Right cardiac atrium (tissue), 5 donors: Measurements from ENCODE around the gene PACS2. TPM values are rescaled to one million over a fixed set of nuclear protein-coding genes. Genes with fewer than 3 reads are reported as not detected.

Experiments used
- ATAC-seq, 2 donors: fragments of 200-7000 bp; cut with Tn5 transposase; one replicate each; pipeline versions ENCODE4 v1.8.0 to v1.9.1; 2020; ENCODE audit warnings: moderate library complexity in 2 of 2, mild to moderate bottlenecking in 1 of 2
- DNase-seq, 3 donors: peaks; one replicate each; pipeline ENCODE4 v3.0.0-alpha.2; 2020
- H3K27ac ChIP-seq: one replicate; pipeline ENCODE4 v1.5.1; 2013; ENCODE audit warnings: mild to moderate bottlenecking, low read length, control low read depth, moderate library complexity
- H3K27me3 ChIP-seq: one replicate; pipeline ENCODE4 v1.6.1; 2013; ENCODE audit not compliant: control insufficient read depth, insufficient read depth
- H3K4me1 ChIP-seq: one replicate; pipeline ENCODE4 v1.6.1; 2013; ENCODE audit warnings: low read length; ENCODE audit not compliant: control insufficient read depth, insufficient read depth
- H3K4me3 ChIP-seq: one replicate; pipeline ENCODE4 v1.5.1; 2013; ENCODE audit warnings: low read length, control low read depth
- H3K9me3 ChIP-seq: one replicate; pipeline ENCODE4 v1.6.1; 2013; ENCODE audit warnings: low read length; ENCODE audit not compliant: control insufficient read depth
- WGBS: extraction: QIAGEN DNeasy Blood & Tissue Kit; methylation state at CpG from one replicate; pipeline ENCODE4 v1.1.7; 2013; 5-methylcytosine and 5-hydroxymethylcytosine counted together
- intact Hi-C, 4 donors: fragments of 100-400 bp; cut with DNase I; formaldehyde crosslinking; loops; one replicate each; pipeline versions ENCODE4 v1.11.0 to v1.14.0; 2022 to 2023
- polyA plus RNA-seq: library from polyadenylated mRNA; stranded (reverse); fragments of 200-250 nt; gene quantifications from one replicate; pipeline ENCODE4 v1.2.3, GENCODE V29; 2013
- total RNA-seq, 4 donors: library from RNA; stranded (reverse); fragmentation: NEBNext Ultra II Directional; extraction: Animal tissue kit (Norgen Biotek cat#: 25700); gene quantifications; one replicate each; pipeline ENCODE4 v1.2.1, GENCODE V29; 2021
- donor health status: healthy with polysubstance abuse.
- donor health status: DM: no; HTN: yes; CAD: no.
- donor health status: DM: no; HTN: no; CAD: no.
- donor health status: DM: no; HTN: yes; CAD: no; lungs with severe emphysema.
- donor health status: DM: yes; HTN: yes; CAD: no.

The PACS2 gene
- total and polyA plus RNA-seq, 5 donors = 50.6 to 67.0 (median 63.0) TPM

GRCh38 chr14:105430042-105430441, 115.5 kb downstream of the PACS2 start:
- Histone ChIP-seq H3K27me3 (no peaks in the 10 kb centered on the region), H3K27ac (peak overlapping the region; percentile 48), H3K9me3 (no peaks in the 10 kb centered on the region), H3K4me1 (peaks cover 10% of the 10 kb centered on the region), H3K4me3 (no peak overlapping the region)
- DNase-seq (no peak), ATAC-seq (peak in 1 of 2 donors; percentile 36)
- intact Hi-C loops = no loop called here
- WGBS = 85% methylated on average over 6 of the region's 6 CpGs

- 63% methylated on average over 9 of the region's 9 CpGs for WGBS
- Histone ChIP-seq H3K27me3 (no peaks in the 10 kb centered on the region), H3K27ac (no peak overlapping the region), H3K9me3 (no peaks in the 10 kb centered on the region), H3K4me1 (peaks cover 10% of the 10 kb centered on the region), H3K4me3 (no peak overlapping the region)
- intact Hi-C loops = no loop called here
- ATAC-seq (no peak), DNase-seq (peak in 1 of 3 donors; percentile 41)
These were observed 116.0 kb downstream of the PACS2 start for GRCh38 chr14:105430565-105430964.

- Histone ChIP-seq H3K27me3 (no peaks in the 10 kb centered on the region), H3K27ac (no peak overlapping the region), H3K4me1 (peaks cover 10% of the 10 kb centered on the region), H3K4me3 (no peak overlapping the region), H3K9me3 (no peaks in the 10 kb centered on the region)
- DNase-seq (no peak), ATAC-seq (no peak)
- 100% methylated on average over 1 of the region's 1 CpG for WGBS
- intact Hi-C loops = no loop called here
These were observed 116.7 kb downstream of the PACS2 start for GRCh38 chr14:105431256-105431655.

- ATAC-seq (no peak), DNase-seq (no peak)
- H3K9me3 ChIP-seq = no peaks in the 10 kb centered on the region
- intact Hi-C loops = no loop called here
- H3K4me3 ChIP-seq = no peak overlapping the region
- peaks cover 10% of the 10 kb centered on the region for H3K4me1 ChIP-seq
- H3K27me3 ChIP-seq = no peaks in the 10 kb centered on the region
- H3K27ac ChIP-seq = no peak overlapping the region
- 91% methylated on average over 12 of the region's 12 CpGs for WGBS
These were observed 118.1 kb downstream of the PACS2 start for GRCh38 chr14:105432657-105433056.

GRCh38 chr14:105433161-105433605, 118.6 kb downstream of the PACS2 start:
- peaks cover 10% of the 10 kb centered on the region for H3K4me1 ChIP-seq
- no peak overlapping the region for H3K27ac ChIP-seq
- no peak overlapping the region for H3K4me3 ChIP-seq
- 83% methylated on average over 17 of the region's 17 CpGs for WGBS
- DNase-seq (peak in 1 of 3 donors; percentile 60), ATAC-seq (peak; percentile 20 to 22)
- H3K9me3 ChIP-seq = no peaks in the 10 kb centered on the region
- intact Hi-C loops = no loop called here
- no peaks in the 10 kb centered on the region for H3K27me3 ChIP-seq

- intact Hi-C loops = no loop called here
- Histone ChIP-seq H3K9me3 (no peaks in the 10 kb centered on the region), H3K27ac (no peak overlapping the region), H3K4me1 (no peaks in the 10 kb centered on the region), H3K4me3 (no peak overlapping the region), H3K27me3 (no peaks in the 10 kb centered on the region)
- ATAC-seq (no peak), DNase-seq (peak in 1 of 3 donors; percentile 35)
- 78% methylated on average over 12 of the region's 12 CpGs for WGBS
These were observed 121.9 kb downstream of the PACS2 start for GRCh38 chr14:105436402-105436801.

GRCh38 chr14:105436891-105437722, 122.6 kb downstream of the PACS2 start:
- H3K27ac ChIP-seq = no peak overlapping the region
- H3K4me1 ChIP-seq = no peaks in the 10 kb centered on the region
- ATAC-seq (no peak), DNase-seq (peak in 2 of 3 donors; percentile 50 to 51)
- intact Hi-C loops = no loop called here
- H3K4me3 ChIP-seq = no peak overlapping the region
- H3K27me3 ChIP-seq = no peaks in the 10 kb centered on the region
- no peaks in the 10 kb centered on the region for H3K9me3 ChIP-seq
- WGBS = 88% methylated on average over 31 of the region's 31 CpGs

- H3K4me3 ChIP-seq = no peak overlapping the region
- intact Hi-C loops = no loop called here
- 93% methylated on average over 18 of the region's 18 CpGs for WGBS
- DNase-seq (peak in 2 of 3 donors; percentile 12 to 39), ATAC-seq (no peak)
- no peaks in the 10 kb centered on the region for H3K4me1 ChIP-seq
- H3K27ac ChIP-seq = no peak overlapping the region
- no peaks in the 10 kb centered on the region for H3K27me3 ChIP-seq
- H3K9me3 ChIP-seq = no peaks in the 10 kb centered on the region
These were observed 123.4 kb downstream of the PACS2 start for GRCh38 chr14:105437723-105438500.

GRCh38 chr14:105439179-105439578, 124.6 kb downstream of the PACS2 start:
- intact Hi-C loops = no loop called here
- no peak overlapping the region for H3K27ac ChIP-seq
- H3K9me3 ChIP-seq = no peaks in the 10 kb centered on the region
- ATAC-seq (peak in 1 of 2 donors; percentile 27), DNase-seq (peak in 2 of 3 donors; percentile 28 to 32)
- H3K4me1 ChIP-seq = no peaks in the 10 kb centered on the region
- WGBS = 88% methylated on average over 11 of the region's 11 CpGs
- no peak overlapping the region for H3K4me3 ChIP-seq
- no peaks in the 10 kb centered on the region for H3K27me3 ChIP-seq

GRCh38 chr14:105439710-105440553, 125.4 kb downstream of the PACS2 start:
- DNase-seq (peak; percentile 23 to 66 (median 62)), ATAC-seq (peak; percentile 11 to 12)
- Histone ChIP-seq H3K9me3 (no peaks in the 10 kb centered on the region), H3K4me3 (no peak overlapping the region), H3K27ac (no peak overlapping the region), H3K4me1 (no peaks in the 10 kb centered on the region), H3K27me3 (no peaks in the 10 kb centered on the region)
- WGBS = 91% methylated on average over 33 of the region's 33 CpGs
- intact Hi-C loops = no loop called here
